Uterus (tissue), 2 donors: ENCODE measurements around the gene STH.

Experiments used
- POLR2A ChIP-seq, 2 donors: fragments of 450-650 bp; IDR thresholded peaks; one replicate each; pipeline ENCODE4 v1.6.1; 2016; ENCODE audit warnings: antibody characterized with exemption in 2 of 2, mild to moderate bottlenecking in 1 of 2, moderate library complexity in 1 of 2
- TF ChIP-seq, protein P1 (sequence below), 4 experiments: fragments of 200-600 bp in 2 of 4; fragments of 450-650 bp in 2 of 4; sonication (generic) in 2 of 4; IDR thresholded peaks; one replicate each; pipeline ENCODE4 v1.5.1; 2016 to 2019; ENCODE audit warnings: antibody characterized with exemption in 4 of 4, mild to moderate bottlenecking in 2 of 4, moderate library complexity in 1 of 4

DNA sequence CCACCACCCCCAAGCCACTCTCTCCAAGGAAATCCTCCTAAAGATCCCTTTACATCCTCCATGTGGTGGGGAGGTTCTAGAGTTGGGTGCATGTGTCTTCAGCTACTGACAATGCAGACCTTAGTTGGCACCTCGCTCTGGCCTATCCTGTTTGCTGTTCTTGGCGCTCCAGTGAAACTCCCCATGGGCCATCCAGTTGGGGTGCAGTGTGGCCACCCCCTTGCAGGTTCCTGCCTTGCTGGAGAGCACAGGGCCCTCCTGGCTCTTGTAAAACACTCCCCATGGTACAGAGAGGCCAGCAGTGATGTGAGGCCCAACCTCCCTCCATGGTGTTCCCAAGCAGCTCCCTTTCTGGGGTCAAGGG is 22.7 kb upstream of the STH start:
- TF ChIP-seq, protein P1, sequence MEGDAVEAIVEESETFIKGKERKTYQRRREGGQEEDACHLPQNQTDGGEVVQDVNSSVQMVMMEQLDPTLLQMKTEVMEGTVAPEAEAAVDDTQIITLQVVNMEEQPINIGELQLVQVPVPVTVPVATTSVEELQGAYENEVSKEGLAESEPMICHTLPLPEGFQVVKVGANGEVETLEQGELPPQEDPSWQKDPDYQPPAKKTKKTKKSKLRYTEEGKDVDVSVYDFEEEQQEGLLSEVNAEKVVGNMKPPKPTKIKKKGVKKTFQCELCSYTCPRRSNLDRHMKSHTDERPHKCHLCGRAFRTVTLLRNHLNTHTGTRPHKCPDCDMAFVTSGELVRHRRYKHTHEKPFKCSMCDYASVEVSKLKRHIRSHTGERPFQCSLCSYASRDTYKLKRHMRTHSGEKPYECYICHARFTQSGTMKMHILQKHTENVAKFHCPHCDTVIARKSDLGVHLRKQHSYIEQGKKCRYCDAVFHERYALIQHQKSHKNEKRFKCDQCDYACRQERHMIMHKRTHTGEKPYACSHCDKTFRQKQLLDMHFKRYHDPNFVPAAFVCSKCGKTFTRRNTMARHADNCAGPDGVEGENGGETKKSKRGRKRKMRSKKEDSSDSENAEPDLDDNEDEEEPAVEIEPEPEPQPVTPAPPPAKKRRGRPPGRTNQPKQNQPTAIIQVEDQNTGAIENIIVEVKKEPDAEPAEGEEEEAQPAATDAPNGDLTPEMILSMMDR (IDR thresholded peaks at IDR 0.05): no peak
- TF ChIP-seq POLR2A (IDR thresholded peaks at IDR 0.05): no peak
